K562 (cell line): ENCODE measurements around the gene HOXB8. TPM values are rescaled to one million over a fixed set of nuclear protein-coding genes. Genes with fewer than 3 reads are reported as not detected.

Source experiments
- CBFA2T3 ChIP-seq: fragments of 450-650 bp; IDR thresholded peaks from 2 replicates; pipeline ENCODE4 v1.6.1; 2017
- MGA ChIP-seq: fragments of 450-650 bp; IDR thresholded peaks from 2 replicates; pipeline ENCODE4 v1.6.1; 2016; ENCODE audit warnings: mild to moderate bottlenecking, moderate library complexity
- NCOA1 ChIP-seq: fragments of 450-650 bp; IDR thresholded peaks from 2 replicates; pipeline ENCODE4 v1.6.1; 2016; ENCODE audit warnings: low read depth
- SRSF1 ChIP-seq: fragments of 200-400 bp; formaldehyde crosslinking; IDR thresholded peaks from 2 replicates; pipeline ENCODE4 v1.6.1; 2017; ENCODE audit warnings: mild to moderate bottlenecking, low read depth, low read length, moderate library complexity
- TRIM28 ChIP-seq: fragments of 450-650 bp; IDR thresholded peaks from 2 replicates; pipeline ENCODE4 v1.6.1; 2017
- ZFX ChIP-seq: sonication (generic); formaldehyde crosslinking; IDR thresholded peaks from 2 replicates; pipeline ENCODE4 v1.8.0; 2022; ENCODE audit warnings: mild to moderate bottlenecking, missing genetic modification reagents, moderate library complexity
- polyA plus RNA-seq, 8 experiments: library from polyadenylated mRNA; depleted of rRNA in 4 of 8; stranded (reverse) in 5 of 8; unstranded in 3 of 8; fragments of >200 nt; fragmentation: Nextera tagmentation in 2 of 8; fragmentation: Illumina TruSeq in 1 of 8; extraction: Ambion mirVana in 2 of 8; extraction: Trizol in 1 of 8; gene quantifications; 2 replicates each; pipeline versions ENCODE4 v1.2.1 to v1.2.3, GENCODE V29; 2011 to 2014; ENCODE audit warnings: inconsistent platforms in 1 of 8, missing spikeins in 1 of 8
- total RNA-seq, 7 experiments: library from RNA; depleted of rRNA in 6 of 7; stranded (reverse); fragments of >200 nt in 6 of 7; fragmentation: Illumina TruSeq in 2 of 7; extraction: Trizol in 2 of 7; gene quantifications; 2 replicates each; pipeline versions ENCODE4 v1.2.1 to v1.2.3, GENCODE V29; 2011 to 2021; ENCODE audit warnings: low replicate concordance in 1 of 7

The HOXB8 gene
- total and polyA plus RNA-seq, 9 of the 15 experiments (the other 6 are each of a cell fraction or from before 2014, with no cell fraction given): 0.52 to 23.8 (median 3.6) TPM

GRCh38 chr17:48634493-48635208 lies 19.6 kb upstream of the HOXB8 start (continued):
- TF ChIP-seq MGA: peak; percentile 74; the same call in 1 of the 2 replicates
- TF ChIP-seq NCOA1: 0 out of 2 replicates have a peak, but pooled peaks have one; percentile 4
- TF ChIP-seq TRIM28: no peak
- TF ChIP-seq ZFX: peak; percentile 59
- peak; percentile 37 for TF ChIP-seq CBFA2T3
- TF ChIP-seq SRSF1: no peak
